ENCODE measurements around the gene BARX1. TPM values are rescaled to one million over a fixed set of nuclear protein-coding genes. Genes with fewer than 3 reads are reported as not detected.

BARX1 gene
- total RNA-seq: not detected

GRCh38 chr9:93955111-93955980 lies at the start of gene BARX1:
TSS of gene BARX1 (minus strand) at chr9:93955355. CDS start at chr9:93955146, 209 bp downstream.
- DNase-seq: no peak
- intact Hi-C loops (cut with DNase I; ENCODE audit: low total_unique reads): no loop called here
- no peak for TF ChIP-seq POLR2A (IDR thresholded peaks at IDR 0.05)
- TF ChIP-seq CTCF (IDR thresholded peaks at IDR 0.05): no peak
- TF ChIP-seq EP300 (IDR thresholded peaks at IDR 0.05; ENCODE audit: low read depth): no peak
- TF ChIP-seq POLR2AphosphoS5 (IDR thresholded peaks at IDR 0.05): no peak
- Histone ChIP-seq H3K36me3 (no peaks in the 10 kb centered on the region), H3K4me3 (peak within 1 kb of the TSS in 2 of 4 donors; percentile 9 to 35), H3K4me1 (peaks cover 32 to 73% (median 60%) of the 10 kb centered on the region in 4 donors), H3K27ac (no peak within 1 kb of the TSS), H3K9me3 (no peaks in the 10 kb centered on the region), H3K27me3 (peaks cover 97% of the 10 kb centered on the region)
- 5 to 7% methylated on average over 13 to 96 of the region's 102 CpGs for WGBS, 2 donors (ENCODE audit: low coverage in 1 of 2)
- in situ Hi-C loops (cut with MboI; ENCODE audit: low pct_ligation_motif_present in 1 of 4, low pct_unique_long_range_greater_than_20kb in 1 of 4, low sequenced_read_pairs in 3 of 4): loop anchor here in 1 of 4 donors (25.0 kb wide), 2 partner anchors 268 to 793 kb away; no protein-coding TSS in a partner anchor

GRCh38 chr9:94002316-94003140 lies 47.4 kb upstream of the BARX1 start:
- intact Hi-C loops (cut with DNase I; ENCODE audit: low total_unique reads): no loop called here

GRCh38 chr9:93996863-93997262 lies 41.7 kb upstream of the BARX1 start:
- Histone ChIP-seq H3K4me3 (no peak overlapping the region), H3K4me1 (no peaks in the 10 kb centered on the region), H3K36me3 (no peaks in the 10 kb centered on the region), H3K27ac (no peak overlapping the region), H3K27me3 (peaks cover 4% of the 10 kb centered on the region), H3K9me3 (no peaks in the 10 kb centered on the region)
- intact Hi-C loops (cut with DNase I; ENCODE audit: low total_unique reads): no loop called here
- in situ Hi-C loops (cut with MboI; ENCODE audit: low pct_ligation_motif_present in 1 of 4, low pct_unique_long_range_greater_than_20kb in 1 of 4, low sequenced_read_pairs in 3 of 4): no loop called here
- TF ChIP-seq POLR2A (IDR thresholded peaks at IDR 0.05): no peak
- TF ChIP-seq POLR2AphosphoS5 (IDR thresholded peaks at IDR 0.05): no peak
- TF ChIP-seq EP300 (IDR thresholded peaks at IDR 0.05; ENCODE audit: low read depth): no peak
- no peak for TF ChIP-seq CTCF (IDR thresholded peaks at IDR 0.05)
- DNase-seq: no peak

More at GRCh38 chr9:94002316-94003140, 47.4 kb upstream of the BARX1 start:
- in situ Hi-C loops (cut with MboI; ENCODE audit: low pct_ligation_motif_present in 1 of 4, low pct_unique_long_range_greater_than_20kb in 1 of 4, low sequenced_read_pairs in 3 of 4): no loop called here
- 40 to 43% methylated on average over 3 to 6 of the region's 6 CpGs for WGBS, 2 donors (ENCODE audit: low coverage in 1 of 2)
- Histone ChIP-seq H3K27me3 (no peaks in the 10 kb centered on the region), H3K36me3 (no peaks in the 10 kb centered on the region), H3K27ac (no peak overlapping the region), H3K9me3 (no peaks in the 10 kb centered on the region), H3K4me3 (no peak overlapping the region), H3K4me1 (no peaks in the 10 kb centered on the region)
- peak; percentile 16 for DNase-seq
- TF ChIP-seq POLR2AphosphoS5 (IDR thresholded peaks at IDR 0.05): no peak
- TF ChIP-seq CTCF (IDR thresholded peaks at IDR 0.05): peak in 4 of 5 experiments; percentile 37 to 56 (median 48)

GRCh38 chr9:93996367-93996766 lies 41.2 kb upstream of the BARX1 start:
- Histone ChIP-seq H3K36me3 (no peaks in the 10 kb centered on the region), H3K27ac (no peak overlapping the region), H3K4me1 (no peaks in the 10 kb centered on the region), H3K4me3 (no peak overlapping the region), H3K27me3 (peaks cover 4% of the 10 kb centered on the region), H3K9me3 (no peaks in the 10 kb centered on the region)
- intact Hi-C loops (cut with DNase I; ENCODE audit: low total_unique reads) (no loop called here), in situ Hi-C loops (cut with MboI; ENCODE audit: low pct_ligation_motif_present in 1 of 4, low pct_unique_long_range_greater_than_20kb in 1 of 4, low sequenced_read_pairs in 3 of 4) (no loop called here)
- WGBS, 2 donors (ENCODE audit: low coverage in 1 of 2): 77 to 92% methylated on average over 2 to 3 of the region's 3 CpGs
- TF ChIP-seq CTCF (IDR thresholded peaks at IDR 0.05) (no peak), EP300 (IDR thresholded peaks at IDR 0.05; ENCODE audit: low read depth) (no peak), POLR2A (IDR thresholded peaks at IDR 0.05) (no peak), POLR2AphosphoS5 (IDR thresholded peaks at IDR 0.05) (no peak)
- DNase-seq: no peak
